ENCODE measurements around the gene SEPHS2. TPM values are rescaled to one million over a fixed set of nuclear protein-coding genes. Genes with fewer than 3 reads are reported as not detected.
"Not testable (repeated sequence)": the region's sequence is repeated elsewhere in the genome, so short reads cannot be mapped to it uniquely, and the experiment has no call there.

Gene SEPHS2
- total and polyA plus RNA-seq, 4 donors, result 6.8 to 37.1 (median 24.0) TPM

GRCh38 chr16:30484887-30485286, 39.2 kb upstream of the SEPHS2 start:
- Histone ChIP-seq H3K27ac (ENCODE audit: low read depth, low read length) (no peak overlapping the region), H3K4me3 (ENCODE audit: low read depth, low read length) (no peak overlapping the region), H3K36me3 (ENCODE audit: control insufficient read depth, insufficient read depth, low read length) (no peaks in the 10 kb centered on the region), H3K4me1 (ENCODE audit: control insufficient read depth, insufficient read depth, low read length) (no peaks in the 10 kb centered on the region), H3K9me3 (ENCODE audit: control insufficient read depth, insufficient read depth, low read length) (no peaks in the 10 kb centered on the region), H3K27me3 (ENCODE audit: control insufficient read depth, insufficient read depth, low read length) (no peaks in the 10 kb centered on the region)
- DNase-seq (ENCODE audit: low read depth in 4 of 6, low spot score in 6 of 6), result no peak

- no peaks in the 10 kb centered on the region for H3K36me3 ChIP-seq (ENCODE audit: control insufficient read depth, insufficient read depth, low read length)
- no peaks in the 10 kb centered on the region for H3K27me3 ChIP-seq (ENCODE audit: control insufficient read depth, insufficient read depth, low read length)
- no peak for DNase-seq (ENCODE audit: low read depth in 4 of 6, low spot score in 6 of 6)
- no peak overlapping the region for H3K4me3 ChIP-seq (ENCODE audit: low read depth, low read length)
- no peaks in the 10 kb centered on the region for H3K4me1 ChIP-seq (ENCODE audit: control insufficient read depth, insufficient read depth, low read length)
- no peak overlapping the region for H3K27ac ChIP-seq (ENCODE audit: low read depth, low read length)
- 92% methylated on average over 3 of the region's 3 CpGs for WGBS (ENCODE audit: insufficient coverage)
- no peaks in the 10 kb centered on the region for H3K9me3 ChIP-seq (ENCODE audit: control insufficient read depth, insufficient read depth, low read length)
These were observed 36.7 kb upstream of the SEPHS2 start for GRCh38 chr16:30482366-30482765.

- H3K9me3 ChIP-seq (ENCODE audit: control insufficient read depth, insufficient read depth, low read length), result no peaks in the 10 kb centered on the region
- H3K27me3 ChIP-seq (ENCODE audit: control insufficient read depth, insufficient read depth, low read length), result no peaks in the 10 kb centered on the region
- H3K4me3 ChIP-seq (ENCODE audit: low read depth, low read length), result no peak overlapping the region
- 69% methylated on average over 4 of the region's 5 CpGs for WGBS (ENCODE audit: insufficient coverage)
- no peak overlapping the region for H3K27ac ChIP-seq (ENCODE audit: low read depth, low read length)
- no peaks in the 10 kb centered on the region for H3K36me3 ChIP-seq (ENCODE audit: control insufficient read depth, insufficient read depth, low read length)
- DNase-seq (ENCODE audit: low read depth in 4 of 6, low spot score in 6 of 6), result no peak
- no peaks in the 10 kb centered on the region for H3K4me1 ChIP-seq (ENCODE audit: control insufficient read depth, insufficient read depth, low read length)
These were observed 35.7 kb upstream of the SEPHS2 start for GRCh38 chr16:30481381-30481780.

- no peak for DNase-seq (ENCODE audit: low read depth in 4 of 6, low spot score in 6 of 6)
- Histone ChIP-seq H3K4me3 (ENCODE audit: low read depth, low read length) (no peak overlapping the region), H3K27me3 (ENCODE audit: control insufficient read depth, insufficient read depth, low read length) (peaks cover 12% of the 10 kb centered on the region), H3K36me3 (ENCODE audit: control insufficient read depth, insufficient read depth, low read length) (no peaks in the 10 kb centered on the region), H3K9me3 (ENCODE audit: control insufficient read depth, insufficient read depth, low read length) (no peaks in the 10 kb centered on the region), H3K4me1 (ENCODE audit: control insufficient read depth, insufficient read depth, low read length) (no peaks in the 10 kb centered on the region), H3K27ac (ENCODE audit: low read depth, low read length) (no peak overlapping the region)
- 87% methylated on average over 8 of the region's 12 CpGs for WGBS (ENCODE audit: insufficient coverage)
These were observed 33.2 kb upstream of the SEPHS2 start for GRCh38 chr16:30478766-30479478.

- H3K27me3 ChIP-seq (ENCODE audit: control insufficient read depth, insufficient read depth, low read length), result peaks cover 20% of the 10 kb centered on the region
- H3K4me3 ChIP-seq (ENCODE audit: low read depth, low read length); H3K36me3 ChIP-seq (ENCODE audit: control insufficient read depth, insufficient read depth, low read length); H3K27ac ChIP-seq (ENCODE audit: low read depth, low read length); H3K4me1 ChIP-seq (ENCODE audit: control insufficient read depth, insufficient read depth, low read length); DNase-seq (ENCODE audit: low read depth in 4 of 6, low spot score in 6 of 6); H3K9me3 ChIP-seq (ENCODE audit: control insufficient read depth, insufficient read depth, low read length): not testable (repeated sequence)
- 95% methylated on average over 3 of the region's 3 CpGs for WGBS (ENCODE audit: insufficient coverage)
These were observed 32.1 kb upstream of the SEPHS2 start for GRCh38 chr16:30477773-30478172.

- no peak for DNase-seq (ENCODE audit: low read depth in 4 of 6, low spot score in 6 of 6)
- no peaks in the 10 kb centered on the region for H3K9me3 ChIP-seq (ENCODE audit: control insufficient read depth, insufficient read depth, low read length)
- no peak overlapping the region for H3K4me3 ChIP-seq (ENCODE audit: low read depth, low read length)
- peaks cover 25% of the 10 kb centered on the region for H3K27me3 ChIP-seq (ENCODE audit: control insufficient read depth, insufficient read depth, low read length)
- no peaks in the 10 kb centered on the region for H3K4me1 ChIP-seq (ENCODE audit: control insufficient read depth, insufficient read depth, low read length)
- no peak overlapping the region for H3K27ac ChIP-seq (ENCODE audit: low read depth, low read length)
- WGBS (ENCODE audit: insufficient coverage), result 76% methylated on average over 2 of the region's 3 CpGs
- H3K36me3 ChIP-seq (ENCODE audit: control insufficient read depth, insufficient read depth, low read length), result no peaks in the 10 kb centered on the region
These were observed 31.3 kb upstream of the SEPHS2 start for GRCh38 chr16:30476991-30477390.

- Histone ChIP-seq H3K4me1 (ENCODE audit: control insufficient read depth, insufficient read depth, low read length) (no peaks in the 10 kb centered on the region), H3K4me3 (ENCODE audit: low read depth, low read length) (no peak overlapping the region), H3K27ac (ENCODE audit: low read depth, low read length) (no peak overlapping the region), H3K36me3 (ENCODE audit: control insufficient read depth, insufficient read depth, low read length) (no peaks in the 10 kb centered on the region), H3K9me3 (ENCODE audit: control insufficient read depth, insufficient read depth, low read length) (no peaks in the 10 kb centered on the region), H3K27me3 (ENCODE audit: control insufficient read depth, insufficient read depth, low read length) (peaks cover 27% of the 10 kb centered on the region)
- WGBS (ENCODE audit: insufficient coverage), result 79% methylated on average over 2 of the region's 7 CpGs
- DNase-seq (ENCODE audit: low read depth in 4 of 6, low spot score in 6 of 6), result no peak
These were observed 29.0 kb upstream of the SEPHS2 start for GRCh38 chr16:30474684-30475083.

GRCh38 chr16:30474074-30474452, 28.4 kb upstream of the SEPHS2 start:
- no peaks in the 10 kb centered on the region for H3K36me3 ChIP-seq (ENCODE audit: control insufficient read depth, insufficient read depth, low read length)
- 22% methylated on average over 35 of the region's 35 CpGs for WGBS (ENCODE audit: insufficient coverage)
- H3K27ac ChIP-seq (ENCODE audit: low read depth, low read length), result no peak overlapping the region
- no peak overlapping the region for H3K4me3 ChIP-seq (ENCODE audit: low read depth, low read length)
- H3K27me3 ChIP-seq (ENCODE audit: control insufficient read depth, insufficient read depth, low read length), result peaks cover 27% of the 10 kb centered on the region
- H3K9me3 ChIP-seq (ENCODE audit: control insufficient read depth, insufficient read depth, low read length), result no peaks in the 10 kb centered on the region
- no peak for DNase-seq (ENCODE audit: low read depth in 4 of 6, low spot score in 6 of 6)
- H3K4me1 ChIP-seq (ENCODE audit: control insufficient read depth, insufficient read depth, low read length), result no peaks in the 10 kb centered on the region

GRCh38 chr16:30473231-30474073, 27.8 kb upstream of the SEPHS2 start:
- H3K27ac ChIP-seq (ENCODE audit: low read depth, low read length), result no peak overlapping the region

More at GRCh38 chr16:30473231-30474073, 27.8 kb upstream of the SEPHS2 start:
- no peaks in the 10 kb centered on the region for H3K36me3 ChIP-seq (ENCODE audit: control insufficient read depth, insufficient read depth, low read length)
- no peak for DNase-seq (ENCODE audit: low read depth in 4 of 6, low spot score in 6 of 6)
- peaks cover 27% of the 10 kb centered on the region for H3K27me3 ChIP-seq (ENCODE audit: control insufficient read depth, insufficient read depth, low read length)
- no peaks in the 10 kb centered on the region for H3K4me1 ChIP-seq (ENCODE audit: control insufficient read depth, insufficient read depth, low read length)
- H3K4me3 ChIP-seq (ENCODE audit: low read depth, low read length), result no peak overlapping the region
- WGBS (ENCODE audit: insufficient coverage), result 65% methylated on average over 13 of the region's 19 CpGs
- H3K9me3 ChIP-seq (ENCODE audit: control insufficient read depth, insufficient read depth, low read length), result no peaks in the 10 kb centered on the region
